CD4-positive, alpha-beta T cell treated with Interleukin-4 for 1 hour (primary cell): ENCODE results near the gene QKI.

Source experiments
- DNase-seq, 2 donors: peaks; one replicate each; pipeline ENCODE4 v3.0.0-alpha.2; 2020 to 2022

Gene QKI

GRCh38 chr6:163538331-163538730 lies 123.8 kb downstream of the QKI start:
- no peak for DNase-seq

GRCh38 chr6:163539101-163539762 lies 124.7 kb downstream of the QKI start:
- DNase-seq = no peak

- no peak for DNase-seq
Measured at GRCh38 chr6:163543321-163543720, 128.8 kb downstream of the QKI start.

GRCh38 chr6:163545370-163545769 lies 130.9 kb downstream of the QKI start:
- DNase-seq = no peak

GRCh38 chr6:163547287-163547686 lies 132.8 kb downstream of the QKI start:
- no peak for DNase-seq

- DNase-seq = no peak
Measured at GRCh38 chr6:163548624-163549023, 134.1 kb downstream of the QKI start.

GRCh38 chr6:163554032-163554431 lies 139.5 kb downstream of the QKI start:
- no peak for DNase-seq

GRCh38 chr6:163554663-163555062 lies 140.1 kb downstream of the QKI start:
- DNase-seq = peak; percentile 56 to 61

- DNase-seq = no peak
Measured at GRCh38 chr6:163559661-163560060, 145.1 kb downstream of the QKI start.

GRCh38 chr6:163563318-163563717 lies 148.8 kb downstream of the QKI start:
- DNase-seq = no peak

GRCh38 chr6:163564534-163564933 lies 150.0 kb downstream of the QKI start:
- no peak for DNase-seq

GRCh38 chr6:163565140-163565539 lies 150.6 kb downstream of the QKI start:
- no peak for DNase-seq

- DNase-seq = no peak
Measured at GRCh38 chr6:163566056-163566455, 151.5 kb downstream of the QKI start.

- no peak for DNase-seq
Measured at GRCh38 chr6:163568275-163568674, 153.8 kb downstream of the QKI start.

- no peak for DNase-seq
Measured at GRCh38 chr6:163570579-163571231, 156.2 kb downstream of the QKI start.

GRCh38 chr6:163571730-163572129 lies 157.2 kb downstream of the QKI start:
- DNase-seq = no peak

GRCh38 chr6:163572612-163573011 lies 158.1 kb downstream of the QKI start:
- no peak for DNase-seq

- DNase-seq = no peak
Measured at GRCh38 chr6:163573503-163574179, 159.1 kb downstream of the QKI start.

GRCh38 chr6:163576114-163576513 lies 161.6 kb downstream of the QKI start:
- no peak for DNase-seq

- no peak for DNase-seq
Measured at GRCh38 chr6:163577404-163577803, 162.9 kb downstream of the QKI start.

- DNase-seq = no peak
Measured at GRCh38 chr6:163579111-163579879, 164.8 kb downstream of the QKI start.

GRCh38 chr6:163579880-163580295 lies 165.4 kb downstream of the QKI start:
- DNase-seq = no peak

GRCh38 chr6:163580311-163581030 lies 166.0 kb downstream of the QKI start:
- DNase-seq = no peak
